Heart left ventricle (tissue), 13 donors: ENCODE data around the gene PYGB.

ENCODE experiments used
- CTCF ChIP-seq, 12 donors: fragments of 200-600 bp; sonication (generic) in 4 of 12; IDR thresholded peaks; one replicate each; pipeline versions ENCODE4 v1.5.0 to v1.8.0; 2018 to 2022; ENCODE audit warnings: antibody characterized with exemption in 12 of 12, mild to moderate bottlenecking in 5 of 12
- POLR2A ChIP-seq, 2 donors: fragments of 450-650 bp; IDR thresholded peaks; one replicate each; pipeline ENCODE4 v1.6.1; 2017; ENCODE audit warnings: antibody characterized with exemption in 2 of 2, mild to moderate bottlenecking in 2 of 2, moderate library complexity in 2 of 2
- donor health status: ischemic (EF 13 %, LVEDD 7.1; RV severe dilation, severe dysfunction).
- donor health status: DM: no; HTN: yes; CAD: no.
- donor health status: DM: no; HTN: no; CAD: no.
- donor health status: ischemic (EF 25% LVEDD 6.9; RV normal size, moderate dysfunction).
- donor health status: ischemic (EF 25% LVEDD 5.7; RV mildly dilated, moderate dysfunction).
- donor health status: ischemic (EF 35%, LVEDD 5.7; RV mildly dilated, moderate dysfunction).
- donor health status: nonischemic (EF 11% LVEDD 7.7; RV severe dilation, severe dysfunction).
- donor health status: DM: yes; HTN: yes; CAD: no.
- donor health status: PGD.
- donor health status: ischemic (EF 29% LVEDD 5.4; RV normal size, mild dysfunction).
- donor health status: nonischemic (EF 23%, LVEDD 6.1; RV moderate dilation, normal function).

DNA sequence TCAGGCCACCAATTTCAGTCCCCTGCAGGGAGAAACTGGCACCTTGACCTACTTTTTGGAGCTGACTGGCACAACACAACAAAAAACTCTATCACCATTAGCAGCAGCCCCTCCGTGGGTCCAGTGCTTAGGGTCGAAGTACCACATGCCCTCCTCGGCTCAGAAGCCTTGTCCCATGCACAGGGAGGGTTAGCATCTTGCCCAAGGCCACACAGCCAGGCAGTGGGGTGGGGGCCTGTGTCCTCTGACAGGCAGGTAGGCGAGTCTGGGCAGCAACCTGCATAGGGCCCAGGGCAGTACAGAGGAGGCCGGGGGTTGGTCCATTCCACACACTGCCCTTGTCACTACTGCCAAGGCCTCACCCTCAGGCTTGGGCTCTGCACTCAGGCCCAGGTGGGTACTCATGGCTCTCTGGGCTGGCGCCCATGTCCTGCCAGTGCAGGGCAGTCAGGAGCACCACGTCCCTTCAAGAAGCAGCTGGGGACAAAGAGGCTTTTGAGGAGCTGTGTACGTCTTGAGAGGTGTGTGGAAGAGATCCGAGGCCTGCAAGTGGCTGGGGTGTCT is 53.6 kb downstream of the PYGB start:
- TF ChIP-seq POLR2A (IDR thresholded peaks at IDR 0.05) = no peak
- TF ChIP-seq CTCF (IDR thresholded peaks at IDR 0.05) = no peak
